ENCODE results near the gene ENPP3. TPM values are rescaled to one million over a fixed set of nuclear protein-coding genes. Genes with fewer than 3 reads are reported as not detected.

The ENPP3 gene
- total and polyA plus RNA-seq, 2 of the 13 experiments (the other 11 are each of a cell fraction or from before 2014, with no cell fraction given): 40.0 to 75.4 TPM

DNA sequence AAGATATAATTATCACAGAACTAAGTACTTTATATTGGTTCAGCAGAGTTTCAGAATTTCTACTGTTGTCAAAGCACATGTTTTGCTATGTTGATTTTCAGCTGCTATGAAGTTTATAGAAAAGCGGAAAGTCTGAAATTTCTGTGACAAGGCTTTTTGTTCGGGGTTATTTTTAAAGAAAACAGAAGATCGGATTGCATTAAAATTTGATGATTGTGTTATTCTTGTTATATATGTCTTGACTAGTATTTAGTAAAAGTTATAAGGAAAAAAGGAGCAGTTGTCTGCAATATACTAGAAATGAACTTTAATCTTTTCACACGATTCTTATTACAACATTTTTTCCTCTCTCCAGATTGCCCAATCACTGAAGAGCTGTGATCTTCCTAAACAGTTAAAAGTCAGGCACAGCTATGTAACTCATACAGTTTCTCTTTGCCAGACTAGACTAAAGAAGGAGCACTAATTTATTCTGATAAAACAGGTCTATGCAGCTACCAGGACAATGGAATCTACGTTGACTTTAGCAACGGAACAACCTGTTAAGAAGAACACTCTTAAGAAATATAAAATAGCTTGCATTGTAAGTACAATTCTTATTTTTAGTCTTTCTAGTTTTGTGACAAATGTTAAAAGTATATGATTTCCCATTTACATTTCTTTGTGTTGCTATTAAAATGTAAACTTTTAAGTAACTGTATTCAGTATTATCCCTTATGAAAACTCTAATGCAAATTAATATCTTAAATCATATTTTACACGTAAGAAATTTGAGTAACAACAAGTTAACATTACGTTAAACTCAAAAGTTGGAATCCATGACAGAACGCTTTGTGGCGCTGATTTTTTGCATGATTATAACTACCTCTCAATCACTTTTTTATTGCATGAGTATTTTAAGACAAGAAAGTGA, at the start of gene ENPP3 (continued):
- TF ChIP-seq, protein P1, sequence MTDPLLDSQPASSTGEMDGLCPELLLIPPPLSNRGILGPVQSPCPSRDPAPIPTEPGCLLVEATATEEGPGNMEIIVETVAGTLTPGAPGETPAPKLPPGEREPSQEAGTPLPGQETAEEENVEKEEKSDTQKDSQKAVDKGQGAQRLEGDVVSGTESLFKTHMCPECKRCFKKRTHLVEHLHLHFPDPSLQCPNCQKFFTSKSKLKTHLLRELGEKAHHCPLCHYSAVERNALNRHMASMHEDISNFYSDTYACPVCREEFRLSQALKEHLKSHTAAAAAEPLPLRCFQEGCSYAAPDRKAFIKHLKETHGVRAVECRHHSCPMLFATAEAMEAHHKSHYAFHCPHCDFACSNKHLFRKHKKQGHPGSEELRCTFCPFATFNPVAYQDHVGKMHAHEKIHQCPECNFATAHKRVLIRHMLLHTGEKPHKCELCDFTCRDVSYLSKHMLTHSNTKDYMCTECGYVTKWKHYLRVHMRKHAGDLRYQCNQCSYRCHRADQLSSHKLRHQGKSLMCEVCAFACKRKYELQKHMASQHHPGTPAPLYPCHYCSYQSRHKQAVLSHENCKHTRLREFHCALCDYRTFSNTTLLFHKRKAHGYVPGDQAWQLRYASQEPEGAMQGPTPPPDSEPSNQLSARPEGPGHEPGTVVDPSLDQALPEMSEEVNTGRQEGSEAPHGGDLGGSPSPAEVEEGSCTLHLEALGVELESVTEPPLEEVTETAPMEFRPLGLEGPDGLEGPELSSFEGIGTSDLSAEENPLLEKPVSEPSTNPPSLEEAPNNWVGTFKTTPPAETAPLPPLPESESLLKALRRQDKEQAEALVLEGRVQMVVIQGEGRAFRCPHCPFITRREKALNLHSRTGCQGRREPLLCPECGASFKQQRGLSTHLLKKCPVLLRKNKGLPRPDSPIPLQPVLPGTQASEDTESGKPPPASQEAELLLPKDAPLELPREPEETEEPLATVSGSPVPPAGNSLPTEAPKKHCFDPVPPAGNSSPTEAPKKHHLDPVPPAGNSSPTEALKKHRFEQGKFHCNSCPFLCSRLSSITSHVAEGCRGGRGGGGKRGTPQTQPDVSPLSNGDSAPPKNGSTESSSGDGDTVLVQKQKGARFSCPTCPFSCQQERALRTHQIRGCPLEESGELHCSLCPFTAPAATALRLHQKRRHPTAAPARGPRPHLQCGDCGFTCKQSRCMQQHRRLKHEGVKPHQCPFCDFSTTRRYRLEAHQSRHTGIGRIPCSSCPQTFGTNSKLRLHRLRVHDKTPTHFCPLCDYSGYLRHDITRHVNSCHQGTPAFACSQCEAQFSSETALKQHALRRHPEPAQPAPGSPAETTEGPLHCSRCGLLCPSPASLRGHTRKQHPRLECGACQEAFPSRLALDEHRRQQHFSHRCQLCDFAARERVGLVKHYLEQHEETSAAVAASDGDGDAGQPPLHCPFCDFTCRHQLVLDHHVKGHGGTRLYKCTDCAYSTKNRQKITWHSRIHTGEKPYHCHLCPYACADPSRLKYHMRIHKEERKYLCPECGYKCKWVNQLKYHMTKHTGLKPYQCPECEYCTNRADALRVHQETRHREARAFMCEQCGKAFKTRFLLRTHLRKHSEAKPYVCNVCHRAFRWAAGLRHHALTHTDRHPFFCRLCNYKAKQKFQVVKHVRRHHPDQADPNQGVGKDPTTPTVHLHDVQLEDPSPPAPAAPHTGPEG (CRISPR knock-in tag; IDR thresholded peaks at IDR 0.05): no peak
- TF ChIP-seq GZF1 (CRISPR knock-in tag; IDR thresholded peaks at IDR 0.05) (no peak), POLR2AphosphoS2 (IDR thresholded peaks at IDR 0.05; ENCODE audit: low read depth, low read length) (no peak), HCFC1 (IDR thresholded peaks at IDR 0.05; ENCODE audit: low read depth, low read length) (no peak), HMG20A (CRISPR knock-in tag; IDR thresholded peaks at IDR 0.05; ENCODE audit: borderline replicate concordance) (peak; percentile 80; the same call in 1 of the 2 replicates), IRF2 (CRISPR knock-in tag; IDR thresholded peaks at IDR 0.05) (peak; percentile 67; the same call in 1 of the 2 replicates), ZBTB1 (CRISPR knock-in tag; IDR thresholded peaks at IDR 0.05; ENCODE audit: borderline replicate concordance) (no peak), ELF3 (CRISPR knock-in tag; IDR thresholded peaks at IDR 0.05) (0 out of 2 replicates have a peak, but pooled peaks have one; percentile 44), ZBTB7B (CRISPR knock-in tag; IDR thresholded peaks at IDR 0.05) (peak; percentile 35; the same call in 1 of the 2 replicates), STAT5B (CRISPR knock-in tag; IDR thresholded peaks at IDR 0.05) (no peak), CEBPG (CRISPR knock-in tag; IDR thresholded peaks at IDR 0.05) (peak; percentile 99), ZNF614 (CRISPR knock-in tag; IDR thresholded peaks at IDR 0.05; ENCODE audit: borderline replicate concordance) (peak; percentile 81; the same call in 1 of the 2 replicates)
- TF ChIP-seq, protein P2, sequence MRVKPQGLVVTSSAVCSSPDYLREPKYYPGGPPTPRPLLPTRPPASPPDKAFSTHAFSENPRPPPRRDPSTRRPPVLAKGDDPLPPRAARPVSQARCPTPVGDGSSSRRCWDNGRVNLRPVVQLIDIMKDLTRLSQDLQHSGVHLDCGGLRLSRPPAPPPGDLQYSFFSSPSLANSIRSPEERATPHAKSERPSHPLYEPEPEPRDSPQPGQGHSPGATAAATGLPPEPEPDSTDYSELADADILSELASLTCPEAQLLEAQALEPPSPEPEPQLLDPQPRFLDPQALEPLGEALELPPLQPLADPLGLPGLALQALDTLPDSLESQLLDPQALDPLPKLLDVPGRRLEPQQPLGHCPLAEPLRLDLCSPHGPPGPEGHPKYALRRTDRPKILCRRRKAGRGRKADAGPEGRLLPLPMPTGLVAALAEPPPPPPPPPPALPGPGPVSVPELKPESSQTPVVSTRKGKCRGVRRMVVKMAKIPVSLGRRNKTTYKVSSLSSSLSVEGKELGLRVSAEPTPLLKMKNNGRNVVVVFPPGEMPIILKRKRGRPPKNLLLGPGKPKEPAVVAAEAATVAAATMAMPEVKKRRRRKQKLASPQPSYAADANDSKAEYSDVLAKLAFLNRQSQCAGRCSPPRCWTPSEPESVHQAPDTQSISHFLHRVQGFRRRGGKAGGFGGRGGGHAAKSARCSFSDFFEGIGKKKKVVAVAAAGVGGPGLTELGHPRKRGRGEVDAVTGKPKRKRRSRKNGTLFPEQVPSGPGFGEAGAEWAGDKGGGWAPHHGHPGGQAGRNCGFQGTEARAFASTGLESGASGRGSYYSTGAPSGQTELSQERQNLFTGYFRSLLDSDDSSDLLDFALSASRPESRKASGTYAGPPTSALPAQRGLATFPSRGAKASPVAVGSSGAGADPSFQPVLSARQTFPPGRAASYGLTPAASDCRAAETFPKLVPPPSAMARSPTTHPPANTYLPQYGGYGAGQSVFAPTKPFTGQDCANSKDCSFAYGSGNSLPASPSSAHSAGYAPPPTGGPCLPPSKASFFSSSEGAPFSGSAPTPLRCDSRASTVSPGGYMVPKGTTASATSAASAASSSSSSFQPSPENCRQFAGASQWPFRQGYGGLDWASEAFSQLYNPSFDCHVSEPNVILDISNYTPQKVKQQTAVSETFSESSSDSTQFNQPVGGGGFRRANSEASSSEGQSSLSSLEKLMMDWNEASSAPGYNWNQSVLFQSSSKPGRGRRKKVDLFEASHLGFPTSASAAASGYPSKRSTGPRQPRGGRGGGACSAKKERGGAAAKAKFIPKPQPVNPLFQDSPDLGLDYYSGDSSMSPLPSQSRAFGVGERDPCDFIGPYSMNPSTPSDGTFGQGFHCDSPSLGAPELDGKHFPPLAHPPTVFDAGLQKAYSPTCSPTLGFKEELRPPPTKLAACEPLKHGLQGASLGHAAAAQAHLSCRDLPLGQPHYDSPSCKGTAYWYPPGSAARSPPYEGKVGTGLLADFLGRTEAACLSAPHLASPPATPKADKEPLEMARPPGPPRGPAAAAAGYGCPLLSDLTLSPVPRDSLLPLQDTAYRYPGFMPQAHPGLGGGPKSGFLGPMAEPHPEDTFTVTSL (CRISPR knock-in tag; IDR thresholded peaks at IDR 0.05; ENCODE audit: borderline replicate concordance): peak; percentile 19; the same call in 1 of the 2 replicates
- TF ChIP-seq, protein P3, sequence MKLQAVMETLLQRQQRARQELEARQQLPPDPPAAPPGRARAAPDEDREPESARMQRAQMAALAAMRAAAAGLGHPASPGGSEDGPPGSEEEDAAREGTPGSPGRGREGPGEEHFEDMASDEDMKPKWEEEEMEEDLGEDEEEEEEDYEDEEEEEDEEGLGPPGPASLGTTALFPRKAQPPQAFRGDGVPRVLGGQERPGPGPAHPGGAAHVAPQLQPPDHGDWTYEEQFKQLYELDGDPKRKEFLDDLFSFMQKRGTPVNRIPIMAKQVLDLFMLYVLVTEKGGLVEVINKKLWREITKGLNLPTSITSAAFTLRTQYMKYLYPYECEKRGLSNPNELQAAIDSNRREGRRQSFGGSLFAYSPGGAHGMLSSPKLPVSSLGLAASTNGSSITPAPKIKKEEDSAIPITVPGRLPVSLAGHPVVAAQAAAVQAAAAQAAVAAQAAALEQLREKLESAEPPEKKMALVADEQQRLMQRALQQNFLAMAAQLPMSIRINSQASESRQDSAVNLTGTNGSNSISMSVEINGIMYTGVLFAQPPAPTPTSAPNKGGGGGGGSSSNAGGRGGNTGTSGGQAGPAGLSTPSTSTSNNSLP (IDR thresholded peaks at IDR 0.05; ENCODE audit: low read depth, low read length): peak; percentile 79; the same call in 1 of the 2 replicates
